PC-9 (cell line): ENCODE results near the gene EDN2. TPM values are rescaled to one million over a fixed set of nuclear protein-coding genes. Genes with fewer than 3 reads are reported as not detected.
A peak's percentile ranks its signal among the peaks of the same experiment; 100 is the strongest.

ENCODE experiments used
- BruUV-seq: library from RNA; stranded (reverse); fragments of 400-500 nt; replicated peaks from 2 replicates; lab custom pipeline; 2021; lab: Mats Ljungman, UMichigan
- CTCF ChIA-PET: fragments of 300-600 bp; sonication (Branson Sonifier 250); formaldehyde crosslinking; loops from one replicate; lab custom pipeline; 2022; ENCODE audit warnings: antibody characterized with exemption; lab: Charles Lee
- POLR2A ChIA-PET: fragments of 300-600 bp; sonication (Branson Sonifier 250); formaldehyde crosslinking; loops from one replicate; lab custom pipeline; 2022; ENCODE audit warnings: antibody characterized with exemption; ENCODE audit not compliant: unreplicated experiment; lab: Charles Lee
- DNase-seq, 2 experiments: peaks; one replicate each; pipeline versions ENCODE4 v3.0.0 to v3.0.0-alpha.2; 2015 to 2022; ENCODE audit warnings: mixed read lengths in 1 of 2
- H2AFZ ChIP-seq: fragments of 200-600 bp; sonication (generic); 2 replicates; pipeline ENCODE4 v1.8.1; 2017; ENCODE audit warnings: antibody characterized with exemption
- H3F3A ChIP-seq: fragments of 200-600 bp; sonication (generic); 2 replicates; pipeline ENCODE4 v1.8.1; 2017; ENCODE audit warnings: antibody characterized with exemption, mild to moderate bottlenecking, low read depth; ENCODE audit not compliant: insufficient read depth
- H3K27ac ChIP-seq: fragments of 200-600 bp; sonication (generic); 2 replicates; pipeline ENCODE4 v1.6.1; 2016; ENCODE audit warnings: mixed run types
- H3K27me3 ChIP-seq: fragments of 200-600 bp; sonication (generic); 2 replicates; pipeline ENCODE4 v1.6.1; 2016; ENCODE audit warnings: low read depth, mixed run types; ENCODE audit not compliant: insufficient read depth
- H3K36me3 ChIP-seq: fragments of 200-600 bp; sonication (generic); 2 replicates; pipeline ENCODE4 v1.6.1; 2016; ENCODE audit warnings: low read depth, mixed run types
- H3K4me1 ChIP-seq: fragments of 200-600 bp; sonication (generic); replicated peaks from 2 replicates; pipeline ENCODE4 v1.6.1; 2016; ENCODE audit warnings: mixed run types; ENCODE audit not compliant: insufficient read depth
- H3K4me2 ChIP-seq: fragments of 200-600 bp; sonication (generic); 2 replicates; pipeline ENCODE4 v1.6.1; 2017; ENCODE audit warnings: mixed run types
- H3K4me3 ChIP-seq: fragments of 200-600 bp; sonication (generic); 2 replicates; pipeline ENCODE4 v1.6.1; 2016; ENCODE audit warnings: mixed run types
- H3K79me2 ChIP-seq: fragments of 200-600 bp; sonication (generic); 2 replicates; pipeline ENCODE4 v1.6.1; 2017; ENCODE audit warnings: low read depth, mixed run types
- H3K9me2 ChIP-seq: fragments of 200-600 bp; sonication (generic); 2 replicates; pipeline ENCODE4 v1.8.1; 2017; ENCODE audit warnings: mild to moderate bottlenecking; ENCODE audit not compliant: insufficient read depth
- H3K9me3 ChIP-seq: fragments of 200-600 bp; sonication (generic); 2 replicates; pipeline ENCODE4 v1.8.1; 2016; ENCODE audit warnings: low read depth; ENCODE audit not compliant: insufficient read depth
- H4K20me1 ChIP-seq: fragments of 200-600 bp; sonication (generic); 2 replicates; pipeline ENCODE4 v1.8.1; 2017; ENCODE audit not compliant: insufficient read depth
- EZH2 ChIP-seq: fragments of 200-600 bp; sonication (generic); IDR thresholded peaks from 2 replicates; pipeline ENCODE4 v1.8.0; 2017; ENCODE audit warnings: antibody characterized with exemption, low read depth
- intact Hi-C: fragments of 100-400 bp; cut with micrococcal nuclease; formaldehyde crosslinking; loops from one replicate; pipeline ENCODE4 v1.10.0; 2022; ENCODE audit not compliant: unreplicated experiment
- total RNA-seq: library from RNA; stranded (reverse); gene quantifications from 2 replicates; pipeline ENCODE4 v1.2.3, GENCODE V29; 2021
- TF ChIP-seq, protein P1 (sequence below): fragments of 200-600 bp; sonication (generic); conservative IDR thresholded peaks from 2 replicates; pipeline ENCODE4 v1.6.1; 2017; ENCODE audit warnings: mixed run types, antibody characterized with exemption, mild to moderate bottlenecking, moderate library complexity

EDN2 gene
- total RNA-seq, 1 experiment from 2014 or later = 0.48 TPM

- TF ChIP-seq, protein P1, sequence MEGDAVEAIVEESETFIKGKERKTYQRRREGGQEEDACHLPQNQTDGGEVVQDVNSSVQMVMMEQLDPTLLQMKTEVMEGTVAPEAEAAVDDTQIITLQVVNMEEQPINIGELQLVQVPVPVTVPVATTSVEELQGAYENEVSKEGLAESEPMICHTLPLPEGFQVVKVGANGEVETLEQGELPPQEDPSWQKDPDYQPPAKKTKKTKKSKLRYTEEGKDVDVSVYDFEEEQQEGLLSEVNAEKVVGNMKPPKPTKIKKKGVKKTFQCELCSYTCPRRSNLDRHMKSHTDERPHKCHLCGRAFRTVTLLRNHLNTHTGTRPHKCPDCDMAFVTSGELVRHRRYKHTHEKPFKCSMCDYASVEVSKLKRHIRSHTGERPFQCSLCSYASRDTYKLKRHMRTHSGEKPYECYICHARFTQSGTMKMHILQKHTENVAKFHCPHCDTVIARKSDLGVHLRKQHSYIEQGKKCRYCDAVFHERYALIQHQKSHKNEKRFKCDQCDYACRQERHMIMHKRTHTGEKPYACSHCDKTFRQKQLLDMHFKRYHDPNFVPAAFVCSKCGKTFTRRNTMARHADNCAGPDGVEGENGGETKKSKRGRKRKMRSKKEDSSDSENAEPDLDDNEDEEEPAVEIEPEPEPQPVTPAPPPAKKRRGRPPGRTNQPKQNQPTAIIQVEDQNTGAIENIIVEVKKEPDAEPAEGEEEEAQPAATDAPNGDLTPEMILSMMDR = peak; percentile 80
- no peak for TF ChIP-seq EZH2
- Histone ChIP-seq H3K4me2 (no peak overlapping the region), H4K20me1 (no peaks in the 10 kb centered on the region), H3K79me2 (no peaks in the 10 kb centered on the region), H3K4me3 (no peak overlapping the region), H2AFZ (no peak overlapping the region), H3K9me3 (no peaks in the 10 kb centered on the region), H3K4me1 (peaks cover 42% of the 10 kb centered on the region), H3K36me3 (no peaks in the 10 kb centered on the region), H3K27ac (no peak overlapping the region; the same call in 1 of the 2 replicates), H3K27me3 (no peaks in the 10 kb centered on the region), H3F3A (peaks cover 26% of the 10 kb centered on the region), H3K9me2 (no peaks in the 10 kb centered on the region)
- ChIA-PET CTCF (interaction anchor here (0.9 to 2.3 kb wide), 7 partner anchors 8 to 74 kb away, joined by 3 to 17 read pairs (median 4); partner anchors contain the start of gene EDN2), POLR2A (interaction anchor here (1.2 kb wide), 1 partner anchor 19 kb away, joined by 3 read pairs; no protein-coding TSS in a partner anchor)
- BruUV-seq = no TSS peak
- peak in 1 of 2 experiments; percentile 61 for DNase-seq
- intact Hi-C loops = loop anchor here (10.0 kb wide), 1 partner anchor 628 kb away; the partner anchor contains the start of gene CITED4
These were observed 7.9 kb upstream of the EDN2 start for GRCh38 chr1:41492341-41492848.

- H3K79me2 ChIP-seq = no peaks in the 10 kb centered on the region
- H4K20me1 ChIP-seq = no peaks in the 10 kb centered on the region
- POLR2A ChIA-PET = interaction anchor here (0.6 kb wide), 1 partner anchor 16 kb away, joined by 4 read pairs; no protein-coding TSS in a partner anchor
- no peaks in the 10 kb centered on the region for H3K27me3 ChIP-seq
- intact Hi-C loops = loop anchor here (10.0 kb wide), 1 partner anchor 626 kb away; the partner anchor contains the start of gene CITED4
- no peak overlapping the region for H3K27ac ChIP-seq
- no peaks in the 10 kb centered on the region for H3K36me3 ChIP-seq
- H3K4me3 ChIP-seq = no peak overlapping the region
- no peak overlapping the region for H3K4me2 ChIP-seq
- CTCF ChIA-PET = interaction anchor here (1.8 to 1.9 kb wide), 2 partner anchors 16 to 24 kb away, joined by 7 read pairs; no protein-coding TSS in a partner anchor
- H2AFZ ChIP-seq = no peak overlapping the region
- H3K9me3 ChIP-seq = no peaks in the 10 kb centered on the region
- H3K9me2 ChIP-seq = no peaks in the 10 kb centered on the region
- DNase-seq = no peak
- H3K4me1 ChIP-seq = peaks cover 38% of the 10 kb centered on the region
- peaks cover 28% of the 10 kb centered on the region for H3F3A ChIP-seq
- BruUV-seq = no TSS peak
- TF ChIP-seq EZH2 = no peak
These were observed 6.4 kb upstream of the EDN2 start for GRCh38 chr1:41490911-41491310.

GRCh38 chr1:41489561-41489960 lies 5.1 kb upstream of the EDN2 start:
- no peaks in the 10 kb centered on the region for H3K79me2 ChIP-seq
- POLR2A ChIA-PET = no interaction called here
- no peak for DNase-seq
- H2AFZ ChIP-seq = no peak overlapping the region
- H3F3A ChIP-seq = peaks cover 21% of the 10 kb centered on the region
- CTCF ChIA-PET = interaction anchor here (1.9 kb wide), 1 partner anchor 25 kb away, joined by 7 read pairs; no protein-coding TSS in a partner anchor
- H3K4me1 ChIP-seq = peaks cover 38% of the 10 kb centered on the region
- H3K27me3 ChIP-seq = no peaks in the 10 kb centered on the region
- no peak overlapping the region for H3K27ac ChIP-seq
- H3K9me2 ChIP-seq = no peaks in the 10 kb centered on the region
- no peaks in the 10 kb centered on the region for H3K36me3 ChIP-seq
- no peaks in the 10 kb centered on the region for H3K9me3 ChIP-seq
- no peak overlapping the region for H3K4me2 ChIP-seq
- intact Hi-C loops = no loop called here
- TF ChIP-seq, protein P1 = no peak
- no peak for TF ChIP-seq EZH2
- BruUV-seq = no TSS peak
- H3K4me3 ChIP-seq = no peak overlapping the region
- H4K20me1 ChIP-seq = no peaks in the 10 kb centered on the region
